SK-N-MC (cell line): ENCODE data around the gene MACC1.

Experiments
- DNase-seq: peaks from one replicate; pipeline ENCODE4 v3.0.0-alpha.2; 2011; ENCODE audit warnings: low read depth, low spot score
- H3K27ac ChIP-seq: fragments of 200-600 bp; sonication (generic); 2 replicates; pipeline ENCODE4 v1.5.1; 2016; ENCODE audit warnings: mixed run types
- H3K36me3 ChIP-seq: fragments of 200-600 bp; sonication (generic); 2 replicates; pipeline ENCODE4 v1.6.1; 2017; ENCODE audit warnings: antibody characterized with exemption, low read length, mixed read lengths; ENCODE audit not compliant: insufficient read depth
- H3K4me3 ChIP-seq: fragments of 200-600 bp; sonication (generic); 2 replicates; pipeline ENCODE4 v1.5.1; 2016
- H3K9ac ChIP-seq: fragments of 200-600 bp; sonication (generic); 2 replicates; pipeline ENCODE4 v1.8.0; 2017; ENCODE audit warnings: mixed run types, mixed read lengths; ENCODE audit not compliant: insufficient read length
- H3K9me3 ChIP-seq: fragments of 200-600 bp; sonication (generic); 2 replicates; pipeline ENCODE4 v1.6.1; 2017; ENCODE audit warnings: low read depth, mild to moderate bottlenecking, antibody characterized with exemption, low read length, moderate library complexity, mixed read lengths
- EZH2 ChIP-seq: fragments of 200-600 bp; sonication (generic); IDR thresholded peaks from one replicate; pipeline ENCODE4 v1.6.1; 2017; ENCODE audit warnings: antibody characterized with exemption
- FOXP2 ChIP-seq: optimal IDR thresholded peaks from 2 replicates; pipeline ENCODE3; 2011; ENCODE audit warnings: mild to moderate bottlenecking, moderate library complexity; ENCODE audit not compliant: insufficient read depth; ENCODE audit errors: extremely low read length, control extremely low read depth
- POLR2AphosphoS5 ChIP-seq: IDR thresholded peaks from 2 replicates; pipeline ENCODE4 v1.6.1; 2012; ENCODE audit warnings: mild to moderate bottlenecking, low read depth, low read length, borderline replicate concordance

Gene MACC1

DNA sequence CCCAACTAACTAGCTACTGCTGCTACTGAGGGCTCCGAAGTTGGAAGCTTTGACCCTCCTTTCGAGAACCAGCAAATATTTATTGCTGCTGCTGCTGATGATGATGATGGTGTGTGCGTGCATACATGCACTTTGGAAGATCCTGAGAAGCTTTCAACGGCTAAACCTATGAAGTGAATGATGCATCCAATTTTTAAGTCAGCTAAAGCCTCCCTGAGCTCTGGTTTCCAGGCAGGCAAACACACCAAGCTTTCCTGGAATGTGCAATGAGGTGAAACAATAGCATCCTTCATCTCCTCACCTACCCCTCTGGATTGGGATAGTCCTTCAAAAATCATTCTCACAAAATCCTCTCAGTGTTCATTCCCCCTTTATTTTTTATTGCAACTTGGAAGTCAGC is 13.9 kb downstream of the MACC1 start:
- H3K4me3 ChIP-seq = no peak overlapping the region
- H3K9me3 ChIP-seq = no peaks in the 10 kb centered on the region
- no peak overlapping the region for H3K9ac ChIP-seq
- TF ChIP-seq FOXP2 (no peak), POLR2AphosphoS5 (no peak), EZH2 (no peak)
- H3K27ac ChIP-seq = no peak overlapping the region
- no peak for DNase-seq
- H3K36me3 ChIP-seq = no peaks in the 10 kb centered on the region

DNA sequence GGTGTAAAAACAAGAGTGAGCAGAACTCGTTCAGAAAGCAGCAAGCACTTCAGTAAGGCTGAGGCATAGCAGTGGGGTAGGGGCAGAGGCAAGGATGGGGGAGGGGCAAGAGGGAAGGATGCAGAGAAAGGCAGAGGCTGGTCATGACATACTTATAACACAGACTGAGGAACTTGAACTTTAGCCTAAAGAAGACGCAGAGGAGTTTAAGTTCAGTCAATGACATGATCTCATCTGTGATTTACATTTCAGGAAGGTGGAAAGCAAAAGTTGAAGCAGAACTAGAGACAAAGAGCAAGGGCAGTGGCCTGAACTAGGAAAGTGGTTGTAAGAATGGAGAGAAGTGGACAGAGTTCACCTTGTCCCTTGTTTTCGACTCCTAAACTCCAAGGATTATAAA is 15.8 kb downstream of the MACC1 start:
- no peak for TF ChIP-seq EZH2
- no peak for TF ChIP-seq POLR2AphosphoS5
- no peak for TF ChIP-seq FOXP2
- no peak for DNase-seq
- Histone ChIP-seq H3K9ac (no peak overlapping the region), H3K27ac (no peak overlapping the region), H3K9me3 (no peaks in the 10 kb centered on the region), H3K36me3 (no peaks in the 10 kb centered on the region), H3K4me3 (no peak overlapping the region)

DNA sequence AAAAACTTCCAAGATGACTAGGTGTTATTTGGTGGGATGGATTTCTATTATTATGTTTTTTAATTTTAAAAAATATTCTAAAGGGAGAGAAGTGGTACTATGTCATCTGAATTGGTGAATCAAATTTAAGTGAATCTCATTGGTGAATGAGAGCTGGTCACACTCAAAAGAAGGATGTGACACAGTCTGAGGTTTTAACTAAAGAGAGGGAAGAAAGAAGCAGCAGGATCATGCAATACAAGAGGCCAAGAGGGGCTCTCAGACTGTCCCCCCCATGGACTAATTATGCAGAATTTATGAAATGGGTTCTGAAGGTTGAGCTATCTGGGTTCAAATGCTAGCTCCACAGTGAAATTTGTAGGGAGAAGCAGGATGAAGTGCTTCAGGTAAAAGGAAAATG is 16.2 kb downstream of the MACC1 start:
- TF ChIP-seq POLR2AphosphoS5 = no peak
- no peak for TF ChIP-seq EZH2
- TF ChIP-seq FOXP2 = no peak
- Histone ChIP-seq H3K9me3 (no peaks in the 10 kb centered on the region), H3K9ac (no peak overlapping the region), H3K4me3 (no peak overlapping the region), H3K27ac (no peak overlapping the region), H3K36me3 (no peaks in the 10 kb centered on the region)
- no peak for DNase-seq

DNA sequence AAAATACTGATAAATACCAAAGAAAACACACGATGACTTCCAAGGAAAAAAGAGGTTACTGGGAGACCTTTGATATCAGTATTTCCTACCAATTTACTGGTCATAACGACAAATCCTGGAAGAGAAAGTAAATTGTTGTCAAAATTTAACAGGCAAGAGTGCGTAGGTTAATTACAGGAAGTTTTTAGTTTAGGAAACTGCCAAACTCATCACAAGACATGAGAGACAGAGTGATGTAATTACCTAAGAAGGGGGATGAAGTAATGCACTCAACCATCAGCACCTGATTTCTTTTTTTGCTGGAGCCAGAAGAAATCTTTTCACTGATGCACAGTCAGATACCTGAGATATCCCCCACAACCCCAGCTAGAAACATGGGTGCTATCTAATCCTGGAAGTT is 16.8 kb downstream of the MACC1 start:
- Histone ChIP-seq H3K4me3 (no peak overlapping the region), H3K36me3 (no peaks in the 10 kb centered on the region), H3K27ac (no peak overlapping the region), H3K9me3 (no peaks in the 10 kb centered on the region), H3K9ac (no peak overlapping the region)
- TF ChIP-seq POLR2AphosphoS5 (no peak), FOXP2 (no peak), EZH2 (no peak)
- no peak for DNase-seq

DNA sequence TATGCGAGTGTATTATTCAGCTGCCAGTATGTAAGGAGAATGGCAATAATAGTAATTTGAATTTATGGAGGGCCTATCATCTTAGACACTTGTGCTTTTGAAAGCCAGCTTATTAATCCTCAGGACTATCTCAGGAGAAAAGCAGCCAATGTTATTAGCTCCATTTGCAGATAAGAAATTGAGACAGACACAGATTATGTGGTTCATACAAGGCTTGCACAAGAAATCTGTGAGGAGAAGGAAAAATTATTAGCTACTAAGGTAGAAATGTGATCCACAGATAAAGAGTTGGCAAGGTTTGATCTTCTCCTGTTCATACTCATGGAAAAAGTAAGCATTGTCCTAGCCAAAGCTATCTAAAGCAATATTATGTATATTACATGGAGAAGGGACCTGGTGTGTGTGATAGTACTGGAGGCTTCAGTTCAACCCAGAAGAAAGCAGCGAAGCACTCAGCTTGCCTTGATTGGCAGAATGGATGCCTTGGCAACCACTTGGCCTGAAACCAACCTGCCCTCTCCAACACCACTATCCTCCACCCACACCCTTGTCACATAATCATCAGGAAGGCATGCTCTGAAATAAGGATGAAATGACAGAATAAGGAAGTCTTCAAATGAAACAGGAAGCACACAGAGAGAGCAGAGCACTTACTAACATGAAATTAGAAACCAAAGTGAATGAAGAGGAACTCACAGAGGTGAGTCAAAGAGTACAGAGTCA is 18.0 kb downstream of the MACC1 start:
- Histone ChIP-seq H3K9ac (no peak overlapping the region), H3K4me3 (no peak overlapping the region), H3K9me3 (no peaks in the 10 kb centered on the region), H3K27ac (no peak overlapping the region), H3K36me3 (no peaks in the 10 kb centered on the region)
- DNase-seq = no peak
- TF ChIP-seq EZH2 (no peak), POLR2AphosphoS5 (no peak), FOXP2 (no peak)

DNA sequence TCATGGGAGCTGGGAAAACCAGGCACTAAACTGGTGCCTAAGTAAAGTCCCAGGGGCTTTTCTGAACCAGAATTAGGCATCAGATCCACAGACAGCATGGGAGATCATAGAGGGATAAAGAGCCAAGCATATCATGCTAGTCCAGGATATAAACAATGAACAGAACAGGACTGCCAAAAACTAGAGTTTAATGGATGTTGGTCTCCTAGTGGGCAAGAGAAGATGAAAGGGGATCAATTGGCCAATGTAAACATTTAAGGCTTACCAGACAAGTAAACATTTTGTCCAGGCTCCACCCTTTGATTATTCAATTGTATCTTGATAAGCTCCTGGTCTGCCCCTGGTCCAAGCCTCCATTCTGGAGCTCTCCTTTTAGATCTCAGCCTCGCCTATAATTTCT is 18.9 kb downstream of the MACC1 start:
- H3K4me3 ChIP-seq = no peak overlapping the region
- DNase-seq = no peak
- TF ChIP-seq EZH2 = no peak
- no peak for TF ChIP-seq FOXP2
- no peak for TF ChIP-seq POLR2AphosphoS5
- H3K27ac ChIP-seq = no peak overlapping the region
- no peaks in the 10 kb centered on the region for H3K36me3 ChIP-seq
- no peaks in the 10 kb centered on the region for H3K9me3 ChIP-seq
- H3K9ac ChIP-seq = no peak overlapping the region

DNA sequence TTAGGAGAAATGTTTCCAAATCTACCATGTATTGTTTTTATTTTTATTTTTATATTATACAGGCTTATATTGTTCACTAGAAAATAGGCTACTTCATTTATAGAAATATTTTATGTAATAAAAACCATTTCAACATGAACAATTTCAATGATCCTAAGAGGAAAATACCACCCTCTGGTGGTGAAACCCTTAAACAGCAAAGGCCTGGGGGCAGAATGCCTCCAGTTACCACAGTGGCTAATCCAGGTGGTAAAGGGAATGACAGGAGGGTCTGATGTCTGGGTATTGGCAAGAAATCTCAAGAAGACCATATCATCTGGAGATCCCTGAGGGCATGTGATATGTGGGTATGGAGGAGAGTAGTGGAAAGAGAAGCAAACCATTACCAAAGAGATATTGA is 19.3 kb downstream of the MACC1 start:
- no peak overlapping the region for H3K27ac ChIP-seq
- H3K4me3 ChIP-seq = no peak overlapping the region
- H3K36me3 ChIP-seq = no peaks in the 10 kb centered on the region
- no peak overlapping the region for H3K9ac ChIP-seq
- no peak for DNase-seq
- no peaks in the 10 kb centered on the region for H3K9me3 ChIP-seq
- TF ChIP-seq FOXP2 (no peak), EZH2 (no peak), POLR2AphosphoS5 (no peak)

DNA sequence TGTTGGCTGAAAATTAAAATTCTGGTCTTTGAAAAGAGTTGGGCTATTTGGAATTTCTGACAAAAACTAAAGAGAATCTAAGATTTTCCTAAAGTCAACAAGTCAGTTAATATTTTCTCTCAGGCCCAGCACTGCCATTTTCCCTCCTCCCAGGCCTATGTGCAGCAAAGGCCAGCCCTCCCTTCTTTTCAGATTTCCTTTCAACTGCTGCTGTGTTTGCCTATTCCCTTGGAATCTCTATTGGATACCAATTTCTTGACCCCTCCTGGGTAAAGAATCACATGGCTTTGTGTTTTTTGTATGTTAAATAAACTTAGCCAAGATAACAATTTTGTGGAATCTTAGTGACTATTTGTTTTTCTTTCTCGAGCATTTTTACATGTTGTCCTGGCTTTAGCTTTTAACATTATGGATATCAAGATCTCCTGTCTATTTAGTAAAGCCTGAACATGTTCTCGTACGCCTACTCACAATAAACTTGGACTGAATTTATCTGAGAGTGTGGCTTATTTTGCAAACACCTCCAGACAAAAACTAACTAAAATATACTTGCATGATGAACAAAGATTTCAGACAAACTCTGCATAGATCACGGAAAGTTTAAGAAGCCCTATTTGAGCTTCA is 19.9 kb downstream of the MACC1 start:
- DNase-seq = no peak
- H3K4me3 ChIP-seq = no peak overlapping the region
- no peaks in the 10 kb centered on the region for H3K9me3 ChIP-seq
- no peaks in the 10 kb centered on the region for H3K36me3 ChIP-seq
- H3K9ac ChIP-seq = no peak overlapping the region
- no peak overlapping the region for H3K27ac ChIP-seq
- no peak for TF ChIP-seq FOXP2
- no peak for TF ChIP-seq EZH2
- no peak for TF ChIP-seq POLR2AphosphoS5
